ENCODE measurements around the gene LIN9. TPM values are rescaled to one million over a fixed set of nuclear protein-coding genes. Genes with fewer than 3 reads are reported as not detected.

Gene LIN9
- total and polyA plus RNA-seq, 2 donors (not counting 3 experiments of a cell fraction or from before 2014, with no cell fraction given), result 2.5 to 7.6 TPM

DNA sequence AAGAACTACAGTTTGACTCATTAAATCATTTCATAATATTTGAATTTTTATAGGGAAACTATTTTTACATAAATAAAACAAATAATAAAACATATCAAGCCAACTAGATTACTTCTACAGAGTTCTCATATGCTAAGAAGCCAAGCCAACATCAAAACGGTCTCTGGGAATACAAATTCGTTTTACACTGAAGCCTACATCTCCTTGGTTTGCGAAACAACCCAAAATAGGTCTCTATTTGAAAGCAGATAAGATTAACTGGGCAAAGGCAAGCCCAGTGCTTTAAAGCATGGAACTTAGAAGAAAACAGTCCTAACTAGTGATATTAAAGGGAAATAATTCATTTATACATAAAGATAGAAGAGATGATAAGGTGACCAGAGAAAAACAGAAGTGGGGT, 60.2 kb downstream of the LIN9 start:
- ChIA-PET CTCF (no interaction called here), POLR2A (no interaction called here)
- no peak overlapping the region for H3K9ac ChIP-seq (replicated peaks; ENCODE audit: extremely low read depth, insufficient read depth, low read length)
- no peaks in the 10 kb centered on the region for H3K9me3 ChIP-seq (replicated peaks; ENCODE audit: control insufficient read depth, insufficient read depth, low read length)
- no peak overlapping the region for H3K4me2 ChIP-seq (ENCODE audit: insufficient read depth, low read length)
- BruUV-seq (replicated peaks), result no TSS peak
- dilution Hi-C loops (cut with MboI; ENCODE audit: extremely low pct_ligation_motif_present, low sequenced_read_pairs), result no loop called here
- no peak overlapping the region for H3K4me3 ChIP-seq (replicated peaks in 1 of 3; ENCODE audit: insufficient read depth in 1 of 3, low read depth in 1 of 3, low read length in 3 of 3)
- no peak for TF ChIP-seq POLR2A (IDR thresholded peaks at IDR 0.05; ENCODE audit: low read depth, low read length)
- no peak for TF ChIP-seq GATA2 (IDR thresholded peaks at IDR 0.05; ENCODE audit: insufficient read depth, insufficient read length, low read depth, low read length)
- TF ChIP-seq, protein P1, sequence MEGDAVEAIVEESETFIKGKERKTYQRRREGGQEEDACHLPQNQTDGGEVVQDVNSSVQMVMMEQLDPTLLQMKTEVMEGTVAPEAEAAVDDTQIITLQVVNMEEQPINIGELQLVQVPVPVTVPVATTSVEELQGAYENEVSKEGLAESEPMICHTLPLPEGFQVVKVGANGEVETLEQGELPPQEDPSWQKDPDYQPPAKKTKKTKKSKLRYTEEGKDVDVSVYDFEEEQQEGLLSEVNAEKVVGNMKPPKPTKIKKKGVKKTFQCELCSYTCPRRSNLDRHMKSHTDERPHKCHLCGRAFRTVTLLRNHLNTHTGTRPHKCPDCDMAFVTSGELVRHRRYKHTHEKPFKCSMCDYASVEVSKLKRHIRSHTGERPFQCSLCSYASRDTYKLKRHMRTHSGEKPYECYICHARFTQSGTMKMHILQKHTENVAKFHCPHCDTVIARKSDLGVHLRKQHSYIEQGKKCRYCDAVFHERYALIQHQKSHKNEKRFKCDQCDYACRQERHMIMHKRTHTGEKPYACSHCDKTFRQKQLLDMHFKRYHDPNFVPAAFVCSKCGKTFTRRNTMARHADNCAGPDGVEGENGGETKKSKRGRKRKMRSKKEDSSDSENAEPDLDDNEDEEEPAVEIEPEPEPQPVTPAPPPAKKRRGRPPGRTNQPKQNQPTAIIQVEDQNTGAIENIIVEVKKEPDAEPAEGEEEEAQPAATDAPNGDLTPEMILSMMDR (IDR thresholded peaks at IDR 0.05; ENCODE audit: extremely low read depth in 1 of 2, insufficient read depth in 1 of 2, low read depth in 1 of 2, low read length in 2 of 2), result no peak
- TF ChIP-seq POLR2AphosphoS5 (IDR thresholded peaks at IDR 0.05; ENCODE audit: insufficient read depth, low read depth, low read length), result no peak
- no peak for TF ChIP-seq EZH2 (IDR thresholded peaks at IDR 0.05; ENCODE audit: borderline replicate concordance, low read depth, low read length, severe bottlenecking)
- no peak for TF ChIP-seq FOS (IDR thresholded peaks at IDR 0.05; ENCODE audit: borderline replicate concordance, insufficient read depth, low read length)
- TF ChIP-seq, protein P2, sequence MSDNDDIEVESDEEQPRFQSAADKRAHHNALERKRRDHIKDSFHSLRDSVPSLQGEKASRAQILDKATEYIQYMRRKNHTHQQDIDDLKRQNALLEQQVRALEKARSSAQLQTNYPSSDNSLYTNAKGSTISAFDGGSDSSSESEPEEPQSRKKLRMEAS (IDR thresholded peaks at IDR 0.05; ENCODE audit: insufficient read depth, insufficient read length), result no peak
- no peak for TF ChIP-seq JUN (IDR thresholded peaks at IDR 0.05; ENCODE audit: borderline replicate concordance, insufficient read depth, insufficient read length, low read depth)
- no peak for TF ChIP-seq MYC (IDR thresholded peaks at IDR 0.05; ENCODE audit: low read depth, low read length)
- DNase-seq (ENCODE audit: low read depth, low spot score) (no peak), FAIRE-seq (no peak)
- no peak overlapping the region for H2AFZ ChIP-seq (ENCODE audit: low read depth, low read length)
- no peaks in the 10 kb centered on the region for H4K20me1 ChIP-seq (replicated peaks; ENCODE audit: control insufficient read depth, extremely low read depth, insufficient read depth, low read length)
- no peaks in the 10 kb centered on the region for H3K79me2 ChIP-seq (ENCODE audit: control insufficient read depth, insufficient read depth, low read length)
- intact Hi-C loops (cut with micrococcal nuclease), result no loop called here
- no peaks in the 10 kb centered on the region for H3K9me1 ChIP-seq (replicated peaks; ENCODE audit: control insufficient read depth, extremely low read depth, insufficient read depth, low read length)
- no peaks in the 10 kb centered on the region for H3K4me1 ChIP-seq (ENCODE audit: control insufficient read depth, extremely low read depth, insufficient read depth, low read length)
- peaks cover 0 to 6% of the 10 kb centered on the region in 2 experiments for H3K36me3 ChIP-seq (ENCODE audit: control insufficient read depth in 2 of 2, extremely low read depth in 1 of 2, insufficient read depth in 2 of 2, low read length in 2 of 2)
- H3K27ac ChIP-seq (ENCODE audit: insufficient read depth, low read depth, low read length), result no peak overlapping the region
- H3K27me3 ChIP-seq (ENCODE audit: control insufficient read depth in 2 of 2, insufficient read depth in 2 of 2, low read length in 2 of 2), result no peaks in the 10 kb centered on the region

Measured in endothelial cell of umbilical vein (primary cell).